ENCODE measurements around the gene PLPP2. TPM values are rescaled to one million over a fixed set of nuclear protein-coding genes. Genes with fewer than 3 reads are reported as not detected.

PLPP2 gene
- total RNA-seq, 1 donor, result 9.9 TPM

DNA sequence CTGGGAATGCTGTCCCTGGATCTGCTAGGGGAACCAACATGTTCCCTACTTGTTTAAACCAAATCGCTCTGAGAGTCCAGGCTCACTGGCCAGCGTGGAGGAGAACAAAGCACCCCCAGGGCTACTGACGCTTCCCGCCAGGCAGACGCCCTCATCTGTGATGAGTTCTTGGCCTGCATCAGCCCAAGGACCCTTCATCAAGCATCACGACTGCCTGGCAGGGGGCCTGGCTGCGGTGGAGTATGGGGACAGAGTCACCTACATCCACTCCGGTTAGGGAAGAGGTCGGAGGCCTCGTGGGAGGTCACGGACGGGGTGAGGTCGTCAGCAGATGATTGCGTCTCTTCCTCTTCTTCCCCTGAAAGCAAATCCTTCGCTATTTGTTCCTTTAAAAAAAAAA is 35.7 kb upstream of the PLPP2 start:
- TF ChIP-seq, protein P1, sequence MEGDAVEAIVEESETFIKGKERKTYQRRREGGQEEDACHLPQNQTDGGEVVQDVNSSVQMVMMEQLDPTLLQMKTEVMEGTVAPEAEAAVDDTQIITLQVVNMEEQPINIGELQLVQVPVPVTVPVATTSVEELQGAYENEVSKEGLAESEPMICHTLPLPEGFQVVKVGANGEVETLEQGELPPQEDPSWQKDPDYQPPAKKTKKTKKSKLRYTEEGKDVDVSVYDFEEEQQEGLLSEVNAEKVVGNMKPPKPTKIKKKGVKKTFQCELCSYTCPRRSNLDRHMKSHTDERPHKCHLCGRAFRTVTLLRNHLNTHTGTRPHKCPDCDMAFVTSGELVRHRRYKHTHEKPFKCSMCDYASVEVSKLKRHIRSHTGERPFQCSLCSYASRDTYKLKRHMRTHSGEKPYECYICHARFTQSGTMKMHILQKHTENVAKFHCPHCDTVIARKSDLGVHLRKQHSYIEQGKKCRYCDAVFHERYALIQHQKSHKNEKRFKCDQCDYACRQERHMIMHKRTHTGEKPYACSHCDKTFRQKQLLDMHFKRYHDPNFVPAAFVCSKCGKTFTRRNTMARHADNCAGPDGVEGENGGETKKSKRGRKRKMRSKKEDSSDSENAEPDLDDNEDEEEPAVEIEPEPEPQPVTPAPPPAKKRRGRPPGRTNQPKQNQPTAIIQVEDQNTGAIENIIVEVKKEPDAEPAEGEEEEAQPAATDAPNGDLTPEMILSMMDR (IDR thresholded peaks at IDR 0.05; ENCODE audit: insufficient read depth, low read depth, low read length), result no peak
- no peak overlapping the region for H3K4me3 ChIP-seq (ENCODE audit: low read depth, low read length)
- no peak for DNase-seq (ENCODE audit: low read depth)

DNA sequence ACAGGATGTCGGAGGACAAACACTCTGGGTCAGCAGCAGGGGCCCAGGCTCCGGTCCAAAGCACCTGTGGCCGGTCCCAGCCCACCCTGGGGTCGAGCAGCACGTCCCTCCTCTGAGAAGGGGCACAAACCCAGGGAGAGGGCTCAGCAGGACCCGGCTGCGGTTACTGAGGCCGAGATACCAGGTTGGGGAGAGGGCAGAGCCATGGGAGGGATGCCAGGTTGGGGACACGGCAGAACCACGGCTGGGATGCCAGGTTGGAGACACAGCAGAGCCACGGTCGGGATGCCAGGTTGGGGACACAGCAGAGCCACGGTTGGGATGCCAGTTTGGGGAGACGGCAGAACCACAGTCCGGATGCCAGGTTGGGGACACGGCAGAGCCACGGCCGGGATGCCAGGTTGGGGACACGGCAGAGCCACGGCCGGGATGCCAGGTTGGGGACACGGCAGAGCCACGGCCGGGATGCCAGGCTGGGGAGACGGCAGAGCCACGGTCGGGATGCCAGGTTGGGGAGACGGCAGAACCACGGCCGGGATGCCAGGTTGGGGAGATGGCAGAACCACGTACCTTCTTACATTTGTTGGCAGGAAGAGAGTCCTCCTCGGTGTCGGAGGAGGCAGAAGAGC is 34.8 kb upstream of the PLPP2 start:
- TF ChIP-seq, protein P1 (IDR thresholded peaks at IDR 0.05; ENCODE audit: insufficient read depth, low read depth, low read length), result no peak
- no peak overlapping the region for H3K4me3 ChIP-seq (ENCODE audit: low read depth, low read length)
- DNase-seq (ENCODE audit: low read depth), result no peak

DNA sequence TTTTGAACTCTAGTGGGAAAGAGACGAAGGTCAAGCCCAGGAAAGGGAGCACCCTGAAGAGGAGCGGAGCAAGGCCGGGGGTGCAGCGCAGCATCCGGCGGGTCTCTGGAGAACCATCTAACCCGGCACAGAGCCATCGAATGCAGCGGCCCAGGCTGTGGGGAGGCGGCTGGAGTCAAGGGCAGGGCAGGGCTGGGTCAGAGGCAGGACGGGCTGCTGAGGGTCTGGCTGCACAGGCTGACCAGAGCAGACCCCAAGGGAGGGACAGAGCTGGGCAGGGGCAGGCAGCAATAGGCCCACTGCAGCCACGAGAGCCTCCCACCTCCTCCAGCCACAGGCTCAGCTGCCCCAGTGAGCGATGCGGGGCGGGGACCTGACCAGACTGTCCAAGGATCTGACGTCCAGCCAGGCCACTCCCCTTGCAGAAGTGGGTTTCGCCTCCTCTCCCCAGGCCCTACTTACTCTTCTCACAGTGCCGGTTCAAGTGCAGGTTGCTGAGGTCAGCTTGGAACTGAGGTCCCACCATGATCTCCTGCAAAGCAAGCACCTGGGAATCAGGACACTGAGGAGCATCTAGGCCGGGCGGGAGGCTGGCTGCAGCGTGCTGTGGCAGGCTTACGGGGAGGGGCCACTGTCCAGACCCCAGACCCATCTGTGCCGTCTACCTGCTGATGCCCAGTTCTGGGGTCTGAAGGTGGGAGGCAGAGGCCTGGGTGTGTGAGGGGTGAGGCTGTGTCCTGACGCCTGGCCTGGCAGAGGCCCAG is 34.2 kb upstream of the PLPP2 start:
- TF ChIP-seq, protein P1 (IDR thresholded peaks at IDR 0.05; ENCODE audit: insufficient read depth, low read depth, low read length), result no peak
- H3K4me3 ChIP-seq (ENCODE audit: low read depth, low read length), result no peak overlapping the region

DNA sequence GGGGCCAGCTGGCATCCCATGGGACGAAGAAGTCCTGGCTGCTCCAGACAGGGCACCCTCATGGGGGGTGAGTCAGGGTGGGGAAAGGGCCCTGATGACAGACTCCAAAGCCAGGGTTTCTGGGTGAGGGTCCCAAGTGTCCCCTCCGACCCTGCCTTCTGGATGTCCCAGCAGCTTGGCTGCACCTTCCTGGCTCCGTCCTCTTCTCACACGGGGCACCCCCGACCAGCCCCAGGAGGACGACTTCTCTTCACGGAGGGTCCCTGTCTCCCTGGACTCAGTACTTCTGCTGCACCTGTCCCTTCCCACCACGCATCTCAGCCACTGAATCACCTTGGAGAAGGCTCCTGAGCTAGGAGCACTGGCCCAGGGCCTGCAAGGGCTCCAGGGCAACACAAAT is 33.5 kb upstream of the PLPP2 start:
- no peak overlapping the region for H3K4me3 ChIP-seq (ENCODE audit: low read depth, low read length)
- no peak for DNase-seq (ENCODE audit: low read depth)
- TF ChIP-seq, protein P1 (IDR thresholded peaks at IDR 0.05; ENCODE audit: insufficient read depth, low read depth, low read length), result no peak

More for the DNA sequence above, 34.2 kb upstream of the PLPP2 start:
- DNase-seq (ENCODE audit: low read depth), result no peak

DNA sequence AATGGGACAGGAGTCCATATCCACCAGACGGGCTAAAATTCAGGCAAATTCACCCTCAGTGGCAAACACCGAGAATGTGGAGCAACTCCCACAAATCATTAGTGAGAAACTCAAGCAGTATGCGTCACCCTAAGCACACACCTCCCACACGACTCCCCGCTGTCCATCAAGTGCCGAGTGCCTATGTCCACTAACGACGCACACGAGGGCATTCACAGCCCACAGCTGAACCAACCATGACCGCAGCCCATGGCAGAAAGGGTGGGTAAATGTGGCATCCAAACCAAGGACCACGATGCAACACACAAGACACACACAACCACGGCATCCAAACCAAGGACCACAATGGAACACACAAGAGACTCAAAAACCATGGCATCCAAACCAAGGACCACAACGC is 31.4 kb upstream of the PLPP2 start:
- DNase-seq (ENCODE audit: low read depth), result no peak
- TF ChIP-seq, protein P1 (IDR thresholded peaks at IDR 0.05; ENCODE audit: insufficient read depth, low read depth, low read length), result no peak
- H3K4me3 ChIP-seq (ENCODE audit: low read depth, low read length), result no peak overlapping the region

DNA sequence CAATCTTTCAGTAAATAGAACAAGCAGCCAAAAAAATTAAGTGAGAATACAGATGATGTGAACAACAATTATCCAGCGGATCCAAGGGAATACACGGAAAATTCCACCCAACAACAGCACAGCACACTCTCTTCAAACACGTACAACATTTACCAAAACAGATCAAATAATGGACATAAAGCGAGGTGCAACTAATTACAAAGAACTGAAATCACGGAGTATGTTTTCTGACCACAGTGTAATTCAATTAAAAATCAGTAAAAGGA is 27.2 kb upstream of the PLPP2 start:
- no peak for DNase-seq (ENCODE audit: low read depth)
- no peak overlapping the region for H3K4me3 ChIP-seq (ENCODE audit: low read depth, low read length)
- TF ChIP-seq, protein P1 (IDR thresholded peaks at IDR 0.05; ENCODE audit: insufficient read depth, low read depth, low read length), result no peak

Data from fibroblast of villous mesenchyme (primary cell).